ENCODE results near the gene ITPR3. TPM values are rescaled to one million over a fixed set of nuclear protein-coding genes. Genes with fewer than 3 reads are reported as not detected.

The ITPR3 gene
- total RNA-seq, 2 donors from 2014 or later = 17.5 to 25.9 TPM

DNA sequence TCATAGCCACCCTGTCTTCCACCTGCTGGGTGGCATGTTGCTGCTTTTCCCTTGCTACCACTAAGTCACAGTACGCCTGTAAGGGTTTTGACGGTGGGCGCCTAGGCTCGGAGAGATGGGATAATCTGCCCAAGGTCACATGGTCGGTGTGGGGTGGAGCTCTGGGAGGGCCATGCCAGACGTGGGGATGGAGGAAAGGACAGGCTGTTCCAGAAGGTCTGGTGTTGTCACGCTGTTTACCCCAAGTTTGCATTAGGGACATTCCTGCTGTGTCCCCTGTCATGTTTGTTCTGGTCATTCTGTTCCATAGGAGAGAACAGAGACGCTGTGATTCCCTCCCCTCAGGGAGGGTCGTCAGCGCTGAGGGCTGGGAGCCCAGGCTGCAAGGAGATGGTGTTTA, 109.5 kb downstream of the ITPR3 start:
- ATAC-seq (no peak), DNase-seq (peak in 1 of 4 donors; percentile 32)
- TF ChIP-seq, protein P1, sequence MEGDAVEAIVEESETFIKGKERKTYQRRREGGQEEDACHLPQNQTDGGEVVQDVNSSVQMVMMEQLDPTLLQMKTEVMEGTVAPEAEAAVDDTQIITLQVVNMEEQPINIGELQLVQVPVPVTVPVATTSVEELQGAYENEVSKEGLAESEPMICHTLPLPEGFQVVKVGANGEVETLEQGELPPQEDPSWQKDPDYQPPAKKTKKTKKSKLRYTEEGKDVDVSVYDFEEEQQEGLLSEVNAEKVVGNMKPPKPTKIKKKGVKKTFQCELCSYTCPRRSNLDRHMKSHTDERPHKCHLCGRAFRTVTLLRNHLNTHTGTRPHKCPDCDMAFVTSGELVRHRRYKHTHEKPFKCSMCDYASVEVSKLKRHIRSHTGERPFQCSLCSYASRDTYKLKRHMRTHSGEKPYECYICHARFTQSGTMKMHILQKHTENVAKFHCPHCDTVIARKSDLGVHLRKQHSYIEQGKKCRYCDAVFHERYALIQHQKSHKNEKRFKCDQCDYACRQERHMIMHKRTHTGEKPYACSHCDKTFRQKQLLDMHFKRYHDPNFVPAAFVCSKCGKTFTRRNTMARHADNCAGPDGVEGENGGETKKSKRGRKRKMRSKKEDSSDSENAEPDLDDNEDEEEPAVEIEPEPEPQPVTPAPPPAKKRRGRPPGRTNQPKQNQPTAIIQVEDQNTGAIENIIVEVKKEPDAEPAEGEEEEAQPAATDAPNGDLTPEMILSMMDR (IDR thresholded peaks at IDR 0.05) = no peak
- TF ChIP-seq POLR2A (IDR thresholded peaks at IDR 0.05) = no peak
- no peaks in the 10 kb centered on the region for H3K36me3 ChIP-seq (replicated peaks in 1 of 2; ENCODE audit: insufficient read depth in 1 of 2, low read depth in 2 of 2)
- intact Hi-C loops (cut with DNase I) = no loop called here
- H3K4me1 ChIP-seq = peaks cover 35% of the 10 kb centered on the region
- no peaks in the 10 kb centered on the region for H3K9me3 ChIP-seq
- no peaks in the 10 kb centered on the region for H3K27me3 ChIP-seq
- peak overlapping the region in 2 of 4 donors; percentile 87 to 94 for H3K27ac ChIP-seq
- no peak overlapping the region for H3K4me3 ChIP-seq
- 55 to 65% methylated on average over 7 to 10 of the region's 10 CpGs for WGBS, 2 donors

DNA sequence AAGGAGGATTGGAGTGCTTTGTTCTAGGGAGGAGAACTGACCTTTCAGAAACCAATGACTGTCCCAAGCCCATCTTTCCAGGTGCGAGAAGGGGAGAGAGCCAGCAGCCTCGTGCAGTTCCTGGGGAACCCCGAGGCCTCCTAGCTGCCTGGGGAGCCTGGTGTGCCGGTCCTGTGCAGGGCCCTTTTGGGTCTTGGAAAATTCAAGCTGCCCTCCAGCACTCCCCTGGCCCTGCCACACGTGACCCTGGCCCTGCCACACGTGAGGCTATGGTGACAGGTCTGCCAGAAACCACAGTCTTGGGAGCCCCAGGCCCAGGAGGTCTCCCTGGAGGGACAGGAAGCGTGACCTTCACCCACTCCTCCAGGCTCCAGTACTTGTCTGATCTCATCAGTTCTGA, 109.9 kb downstream of the ITPR3 start:
- DNase-seq = no peak
- Histone ChIP-seq H3K36me3 (replicated peaks in 1 of 2; ENCODE audit: insufficient read depth in 1 of 2, low read depth in 2 of 2) (no peaks in the 10 kb centered on the region), H3K4me3 (no peak overlapping the region), H3K27me3 (no peaks in the 10 kb centered on the region), H3K27ac (peak overlapping the region in 2 of 4 donors; percentile 87 to 94), H3K4me1 (peaks cover 35% of the 10 kb centered on the region), H3K9me3 (no peaks in the 10 kb centered on the region)
- WGBS, 2 donors = 73 to 81% methylated on average over 3 to 7 of the region's 7 CpGs
- intact Hi-C loops (cut with DNase I) = no loop called here
- no peak for ATAC-seq
- no peak for TF ChIP-seq POLR2A (IDR thresholded peaks at IDR 0.05)
- TF ChIP-seq, protein P1 (IDR thresholded peaks at IDR 0.05) = no peak

DNA sequence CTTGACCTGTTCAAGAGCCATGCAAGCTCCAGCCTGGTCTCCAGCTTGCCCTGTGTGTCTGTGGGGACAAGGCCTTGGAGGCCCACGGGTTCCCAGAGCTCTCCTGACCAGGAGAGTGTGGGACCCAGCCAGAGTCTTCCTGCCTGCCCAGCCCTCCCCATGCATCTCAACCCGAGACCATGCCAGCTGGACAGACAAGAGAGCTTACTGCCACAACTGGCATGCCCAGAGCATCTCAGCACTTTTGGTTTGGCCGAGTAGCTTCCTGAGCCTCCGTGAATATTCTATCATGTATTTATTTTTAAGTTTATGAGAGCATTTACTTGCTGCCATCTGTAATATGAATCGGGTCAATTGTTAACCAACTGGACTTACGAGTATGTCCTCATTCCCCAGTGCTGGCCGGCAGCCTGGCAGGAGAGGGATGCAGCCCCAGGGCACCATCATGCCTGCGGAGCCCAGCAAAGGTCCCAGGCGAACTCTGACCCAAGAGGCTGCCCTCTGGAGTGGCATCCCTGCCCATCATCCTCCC, 110.7 kb downstream of the ITPR3 start:
- no peaks in the 10 kb centered on the region for H3K9me3 ChIP-seq
- H3K36me3 ChIP-seq (replicated peaks in 1 of 2; ENCODE audit: insufficient read depth in 1 of 2, low read depth in 2 of 2) = no peaks in the 10 kb centered on the region
- H3K27me3 ChIP-seq = no peaks in the 10 kb centered on the region
- 33 to 62% methylated on average over 8 to 9 of the region's 9 CpGs for WGBS, 2 donors
- peak overlapping the region in 2 of 4 donors; percentile 87 to 94 for H3K27ac ChIP-seq
- TF ChIP-seq, protein P1 (IDR thresholded peaks at IDR 0.05) = no peak
- no peak for TF ChIP-seq POLR2A (IDR thresholded peaks at IDR 0.05)
- DNase-seq = peak in 3 of 4 donors; percentile 35 to 81 (median 78)
- no peak for ATAC-seq
- no peak overlapping the region for H3K4me3 ChIP-seq
- peaks cover 32% of the 10 kb centered on the region for H3K4me1 ChIP-seq
- intact Hi-C loops (cut with DNase I) = no loop called here

DNA sequence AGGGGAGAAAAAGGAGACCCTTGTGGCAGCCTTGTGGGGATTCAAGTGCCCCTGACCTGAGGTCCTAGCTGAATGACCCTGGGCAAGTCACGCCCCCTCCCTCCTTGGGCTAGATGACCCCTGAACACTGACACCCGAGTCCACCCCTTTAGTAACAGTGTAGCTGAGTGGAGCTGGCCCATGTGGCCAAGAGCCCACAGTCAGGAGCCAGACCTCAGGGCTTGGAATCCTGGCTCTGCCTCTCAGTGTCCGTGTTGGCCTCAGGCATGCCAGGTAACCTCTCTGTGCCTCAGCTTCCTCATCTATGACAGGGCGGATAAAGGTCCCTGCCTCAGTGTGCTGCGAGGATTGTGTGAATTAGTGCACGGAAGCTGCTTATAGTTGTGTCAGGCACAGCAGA, 111.3 kb downstream of the ITPR3 start:
- 86 to 97% methylated on average over 4 to 6 of the region's 6 CpGs for WGBS, 2 donors
- DNase-seq = no peak
- intact Hi-C loops (cut with DNase I) = no loop called here
- no peak for ATAC-seq
- Histone ChIP-seq H3K4me3 (no peak overlapping the region), H3K27me3 (no peaks in the 10 kb centered on the region), H3K27ac (peak overlapping the region in 2 of 4 donors; percentile 87 to 94), H3K9me3 (no peaks in the 10 kb centered on the region), H3K36me3 (replicated peaks in 1 of 2; ENCODE audit: insufficient read depth in 1 of 2, low read depth in 2 of 2) (no peaks in the 10 kb centered on the region), H3K4me1 (peaks cover 32% of the 10 kb centered on the region)
- TF ChIP-seq POLR2A (IDR thresholded peaks at IDR 0.05) = no peak
- TF ChIP-seq, protein P1 (IDR thresholded peaks at IDR 0.05) = no peak
